GM18502 (cell line): ENCODE data around the gene SYTL5.

Experiments used
- ATAC-seq: cut with Tn5 transposase; IDR thresholded peaks from one replicate; pipeline ENCODE4 v1.9.1; 2021; ENCODE audit warnings: mild to moderate bottlenecking; ENCODE audit not compliant: unreplicated experiment, poor library complexity

The SYTL5 gene

GRCh38 chrX:38086451-38087215, 80.3 kb downstream of the SYTL5 start:
- no peak for ATAC-seq

GRCh38 chrX:38087594-38087993, 81.2 kb downstream of the SYTL5 start:
- ATAC-seq, result no peak

- ATAC-seq, result no peak
Observed at GRCh38 chrX:38089173-38089982, 83.0 kb downstream of the SYTL5 start.

- ATAC-seq, result no peak
Observed at GRCh38 chrX:38095971-38096529, 89.7 kb downstream of the SYTL5 start.

- ATAC-seq, result no peak
Observed at GRCh38 chrX:38099688-38100087, 93.3 kb downstream of the SYTL5 start.

- ATAC-seq, result no peak
Observed at GRCh38 chrX:38102240-38102639, 95.9 kb downstream of the SYTL5 start.

- ATAC-seq, result no peak
Observed at GRCh38 chrX:38102875-38103274, 96.5 kb downstream of the SYTL5 start.

GRCh38 chrX:38103857-38104812, 97.8 kb downstream of the SYTL5 start:
- peak; percentile 74 for ATAC-seq

- ATAC-seq, result no peak
Observed at GRCh38 chrX:38105216-38105725, 98.9 kb downstream of the SYTL5 start.

GRCh38 chrX:38106991-38107655, 100.8 kb downstream of the SYTL5 start:
- no peak for ATAC-seq

GRCh38 chrX:38108364-38108763, 102.0 kb downstream of the SYTL5 start:
- ATAC-seq, result no peak

GRCh38 chrX:38109042-38109898, 102.9 kb downstream of the SYTL5 start:
- ATAC-seq, result no peak

- ATAC-seq, result no peak
Observed at GRCh38 chrX:38110231-38110630, 103.9 kb downstream of the SYTL5 start.

- ATAC-seq, result no peak
Observed at GRCh38 chrX:38111196-38111595, 104.8 kb downstream of the SYTL5 start.

GRCh38 chrX:38112566-38112965, 106.2 kb downstream of the SYTL5 start:
- peak; percentile 44 for ATAC-seq

- ATAC-seq, result no peak
Observed at GRCh38 chrX:38116706-38117105, 110.4 kb downstream of the SYTL5 start.

GRCh38 chrX:38117485-38117884, 111.1 kb downstream of the SYTL5 start:
- ATAC-seq, result no peak

GRCh38 chrX:38124000-38124399, 117.6 kb downstream of the SYTL5 start:
- ATAC-seq, result no peak

- ATAC-seq, result no peak
Observed at GRCh38 chrX:38126179-38126578, 119.8 kb downstream of the SYTL5 start.
